Mammary epithelial cell (primary cell): Measurements from ENCODE around the gene WDR54.

Source experiments
- EZH2 ChIP-seq: IDR thresholded peaks from 2 replicates; pipeline ENCODE4 v1.6.1; 2012; ENCODE audit warnings: low read length, inconsistent platforms, borderline replicate concordance
- TF ChIP-seq, protein P1 (sequence below), 2 donors: IDR thresholded peaks in 1 of 2; conservative IDR thresholded peaks in 1 of 2; 2 replicates each; pipeline ENCODE4 v1.5.1; 2011 to 2012; ENCODE audit warnings: inconsistent platforms in 2 of 2, low read length in 2 of 2, mild to moderate bottlenecking in 2 of 2, control low read depth in 1 of 2, low read depth in 1 of 2; ENCODE audit not compliant: insufficient read depth in 1 of 2; ENCODE audit errors: extremely low read depth in 1 of 2

DNA sequence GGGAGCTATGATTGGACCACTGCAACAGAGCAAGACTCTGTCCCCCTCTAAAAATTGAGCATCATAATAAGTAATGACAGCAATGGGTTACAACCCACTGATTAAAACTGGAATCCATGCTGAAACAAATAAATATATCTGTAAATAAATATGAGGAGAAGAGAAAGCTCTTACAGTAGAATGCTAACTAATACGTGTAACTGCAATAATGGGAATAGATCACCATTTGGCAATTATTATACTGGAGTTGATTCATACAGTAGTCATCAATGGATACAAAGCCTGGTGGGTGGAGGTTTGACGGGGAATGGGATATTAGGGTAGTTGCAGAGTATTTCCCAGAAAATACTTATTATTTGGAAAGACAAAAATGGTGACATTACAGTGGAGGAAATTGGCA, 27.2 kb downstream of the WDR54 start:
- TF ChIP-seq, protein P1, sequence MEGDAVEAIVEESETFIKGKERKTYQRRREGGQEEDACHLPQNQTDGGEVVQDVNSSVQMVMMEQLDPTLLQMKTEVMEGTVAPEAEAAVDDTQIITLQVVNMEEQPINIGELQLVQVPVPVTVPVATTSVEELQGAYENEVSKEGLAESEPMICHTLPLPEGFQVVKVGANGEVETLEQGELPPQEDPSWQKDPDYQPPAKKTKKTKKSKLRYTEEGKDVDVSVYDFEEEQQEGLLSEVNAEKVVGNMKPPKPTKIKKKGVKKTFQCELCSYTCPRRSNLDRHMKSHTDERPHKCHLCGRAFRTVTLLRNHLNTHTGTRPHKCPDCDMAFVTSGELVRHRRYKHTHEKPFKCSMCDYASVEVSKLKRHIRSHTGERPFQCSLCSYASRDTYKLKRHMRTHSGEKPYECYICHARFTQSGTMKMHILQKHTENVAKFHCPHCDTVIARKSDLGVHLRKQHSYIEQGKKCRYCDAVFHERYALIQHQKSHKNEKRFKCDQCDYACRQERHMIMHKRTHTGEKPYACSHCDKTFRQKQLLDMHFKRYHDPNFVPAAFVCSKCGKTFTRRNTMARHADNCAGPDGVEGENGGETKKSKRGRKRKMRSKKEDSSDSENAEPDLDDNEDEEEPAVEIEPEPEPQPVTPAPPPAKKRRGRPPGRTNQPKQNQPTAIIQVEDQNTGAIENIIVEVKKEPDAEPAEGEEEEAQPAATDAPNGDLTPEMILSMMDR (conservative IDR thresholded peaks at IDR 0.05 in 1 of 2, IDR thresholded peaks at IDR 0.05 in 1 of 2; ENCODE audit: extremely low read depth in 1 of 2, insufficient read depth in 1 of 2, low read depth in 1 of 2, low read length in 2 of 2), result no peak
- no peak for TF ChIP-seq EZH2
